EL (cell line): ENCODE data around the gene TMEM267.

ENCODE experiments used
- DNase-seq: peaks from one replicate; pipeline ENCODE4 v3.0.0-alpha.2; 2016

The TMEM267 gene

DNA sequence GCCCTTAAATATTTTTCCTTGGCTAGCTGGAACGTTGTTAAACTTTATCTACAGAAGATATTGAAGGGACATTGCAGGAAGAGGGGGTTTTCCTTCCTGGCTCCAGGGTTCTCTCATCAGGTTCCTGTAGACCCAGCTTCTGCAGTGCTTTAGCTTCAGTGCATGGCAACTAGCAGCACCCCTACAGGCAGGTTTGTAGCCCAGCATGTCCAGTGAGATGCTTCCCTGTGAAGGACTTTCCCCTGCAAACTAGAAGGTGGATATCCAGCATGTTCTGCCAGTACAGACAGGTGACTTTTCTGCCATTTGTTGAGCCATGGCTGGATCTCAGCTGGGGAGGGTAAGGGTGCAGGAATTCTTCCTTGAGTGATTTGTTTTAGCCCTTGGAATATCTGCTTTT lies 81.8 kb downstream of the TMEM267 start:
- peak; percentile 13 for DNase-seq

DNA sequence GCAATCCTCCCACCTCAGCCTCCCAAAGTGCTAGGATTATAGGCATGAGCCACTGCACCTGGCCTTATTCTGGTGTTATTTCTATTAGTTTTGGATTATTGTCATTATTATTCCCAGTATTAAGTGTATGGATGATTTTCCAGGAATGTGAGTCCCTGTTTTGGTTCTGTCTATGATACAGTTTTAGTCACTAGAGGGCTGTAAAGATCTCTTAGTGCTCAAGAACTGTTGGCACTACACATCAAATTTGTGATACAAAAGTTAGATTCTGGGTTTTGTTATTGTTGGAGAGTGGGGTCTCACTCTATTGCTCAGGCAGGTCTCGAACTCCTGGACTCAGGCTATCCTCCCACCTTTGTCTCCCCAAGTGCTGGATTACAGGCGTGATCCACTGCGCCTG lies 83.6 kb downstream of the TMEM267 start:
- no peak for DNase-seq

DNA sequence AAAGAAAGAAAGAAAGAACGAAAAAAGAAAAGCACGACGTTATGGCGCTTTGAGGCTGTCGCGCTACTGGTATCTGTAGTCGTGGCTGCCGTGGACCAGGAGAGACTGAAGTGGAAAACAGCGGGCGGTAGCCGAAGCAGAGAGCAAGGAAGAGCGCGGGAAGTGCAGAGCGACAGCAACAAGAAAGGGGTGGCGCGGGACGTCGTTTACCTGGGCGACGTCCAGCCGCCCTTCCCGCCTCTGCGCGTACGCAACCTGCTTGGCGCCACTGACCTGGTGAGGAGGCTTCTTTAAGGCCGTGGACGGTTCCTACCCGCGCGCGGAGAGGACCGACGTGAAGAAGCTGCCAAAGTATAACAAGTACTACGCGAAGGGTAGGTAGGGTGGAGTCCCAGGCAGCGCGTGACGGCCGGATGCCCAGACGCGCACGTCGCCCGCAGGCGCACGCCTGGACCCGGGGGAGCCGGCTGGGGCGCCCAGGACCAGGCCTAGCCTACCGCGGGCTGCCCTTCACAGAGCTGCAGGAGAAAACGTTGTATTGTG lies 86.8 kb downstream of the TMEM267 start:
- peak; percentile 35 for DNase-seq
